ENCODE data around the gene ID4.

DNA sequence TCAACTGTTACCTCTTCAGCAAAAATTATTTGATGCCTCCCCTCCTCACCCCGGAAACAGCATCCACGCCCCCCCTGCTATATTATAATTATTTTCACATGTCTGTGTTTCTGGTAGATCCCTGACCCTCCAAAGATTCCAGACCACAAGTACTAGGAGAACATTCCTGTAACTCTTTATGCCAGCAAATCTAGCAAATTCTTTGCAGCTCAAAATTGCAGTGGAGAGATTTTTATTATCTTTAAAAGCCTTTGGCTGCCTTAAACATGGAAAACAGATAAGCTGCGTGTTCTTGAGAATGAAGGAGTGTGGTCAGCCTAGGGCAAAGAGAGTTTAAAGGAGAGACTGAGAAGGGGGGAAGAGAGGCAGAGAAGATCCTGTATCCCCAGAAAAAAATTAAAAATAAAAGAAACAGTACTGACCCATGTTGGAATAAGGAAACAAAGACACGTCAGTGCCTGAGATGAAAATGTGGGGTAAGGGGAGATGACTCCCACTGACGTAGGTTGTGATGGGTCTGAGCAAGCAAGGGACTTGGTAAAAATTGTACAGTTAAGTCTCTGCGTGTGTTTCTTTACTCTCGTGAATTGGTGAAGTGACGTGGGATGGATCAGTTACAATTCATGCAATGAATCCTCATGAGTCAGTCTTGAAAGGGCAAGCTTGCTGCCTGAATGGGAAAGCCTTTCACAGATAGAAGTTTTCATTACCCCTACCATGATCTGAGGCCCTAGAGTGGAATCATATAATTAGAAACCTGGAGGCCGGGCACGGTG, 8.3 kb downstream of the ID4 start:
- TF ChIP-seq POLR2A (IDR thresholded peaks at IDR 0.05) (no peak), EP300 (IDR thresholded peaks at IDR 0.05) (no peak)
- TF ChIP-seq, protein P1, sequence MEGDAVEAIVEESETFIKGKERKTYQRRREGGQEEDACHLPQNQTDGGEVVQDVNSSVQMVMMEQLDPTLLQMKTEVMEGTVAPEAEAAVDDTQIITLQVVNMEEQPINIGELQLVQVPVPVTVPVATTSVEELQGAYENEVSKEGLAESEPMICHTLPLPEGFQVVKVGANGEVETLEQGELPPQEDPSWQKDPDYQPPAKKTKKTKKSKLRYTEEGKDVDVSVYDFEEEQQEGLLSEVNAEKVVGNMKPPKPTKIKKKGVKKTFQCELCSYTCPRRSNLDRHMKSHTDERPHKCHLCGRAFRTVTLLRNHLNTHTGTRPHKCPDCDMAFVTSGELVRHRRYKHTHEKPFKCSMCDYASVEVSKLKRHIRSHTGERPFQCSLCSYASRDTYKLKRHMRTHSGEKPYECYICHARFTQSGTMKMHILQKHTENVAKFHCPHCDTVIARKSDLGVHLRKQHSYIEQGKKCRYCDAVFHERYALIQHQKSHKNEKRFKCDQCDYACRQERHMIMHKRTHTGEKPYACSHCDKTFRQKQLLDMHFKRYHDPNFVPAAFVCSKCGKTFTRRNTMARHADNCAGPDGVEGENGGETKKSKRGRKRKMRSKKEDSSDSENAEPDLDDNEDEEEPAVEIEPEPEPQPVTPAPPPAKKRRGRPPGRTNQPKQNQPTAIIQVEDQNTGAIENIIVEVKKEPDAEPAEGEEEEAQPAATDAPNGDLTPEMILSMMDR (IDR thresholded peaks at IDR 0.05) = no peak

Measured in ovary (tissue), 3 donors.